ENCODE data around the gene POU2AF1.
A peak's percentile ranks its signal among the peaks of the same experiment; 100 is the strongest.

The POU2AF1 gene

GRCh38 chr11:111378861-111379601 lies at the start of gene POU2AF1:
Gene POU2AF1 (minus strand): TSS chr11:111379275. CDS start chr11:111379177, 98 bp downstream.
- FAIRE-seq, result no peak

DNA sequence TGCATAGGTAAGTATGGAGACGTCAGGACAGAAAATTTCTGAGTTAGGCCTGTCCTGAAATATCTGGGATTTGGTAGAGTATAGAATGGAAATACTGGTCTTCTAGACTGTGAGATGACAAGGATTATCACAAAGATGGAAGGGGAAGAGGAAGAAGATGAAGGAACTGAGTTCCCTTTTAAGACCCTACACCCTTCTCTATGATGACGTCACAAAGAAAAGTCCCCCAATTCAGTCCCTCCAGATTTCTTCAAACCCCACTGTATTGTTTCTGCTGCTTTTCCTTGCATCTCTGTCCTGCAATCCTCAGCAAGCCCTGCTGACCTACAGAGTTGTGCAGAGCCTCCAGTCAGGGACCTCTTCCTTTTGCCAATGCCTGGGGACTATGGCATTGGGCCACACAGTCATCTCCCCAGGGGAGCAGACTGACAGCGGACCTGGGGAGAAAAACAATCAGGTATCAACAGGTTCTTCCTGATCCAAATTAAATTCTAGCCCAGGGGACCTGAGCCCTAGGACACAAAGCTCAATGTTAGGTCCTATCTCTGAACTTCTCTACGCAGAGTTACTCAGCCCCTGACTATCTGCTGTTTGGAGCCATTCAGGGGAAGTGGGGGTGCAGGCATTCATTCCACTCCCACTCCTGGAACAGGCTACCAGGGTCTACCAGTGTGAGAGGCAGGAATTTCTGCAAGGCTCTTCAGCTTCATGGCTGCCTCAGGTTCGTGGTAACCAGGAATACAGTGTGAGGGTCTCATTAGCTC lies 49.2 kb upstream of the POU2AF1 start:
- no peak for FAIRE-seq

DNA sequence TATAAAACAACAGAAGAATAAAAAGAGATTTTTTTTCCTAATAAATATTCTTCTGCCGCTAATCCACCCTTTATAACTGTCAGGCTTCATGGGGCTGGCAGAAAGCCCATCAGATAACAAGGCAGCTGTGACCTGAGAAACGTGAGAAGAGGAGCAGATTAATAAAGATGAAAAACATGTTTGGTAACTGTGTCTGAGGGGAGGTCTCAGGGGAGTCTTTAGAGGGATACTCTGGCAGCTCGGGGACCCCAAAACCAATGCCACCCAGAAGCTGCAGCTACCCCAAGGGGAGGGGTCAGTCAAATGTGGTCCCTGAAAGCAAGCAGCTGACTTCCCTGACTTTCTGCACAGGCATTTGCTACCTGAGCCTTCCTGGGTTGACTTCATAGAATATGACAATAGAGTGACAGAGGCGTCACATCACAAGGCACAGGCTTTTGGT lies 48.4 kb upstream of the POU2AF1 start:
- peak; percentile 56 for FAIRE-seq

DNA sequence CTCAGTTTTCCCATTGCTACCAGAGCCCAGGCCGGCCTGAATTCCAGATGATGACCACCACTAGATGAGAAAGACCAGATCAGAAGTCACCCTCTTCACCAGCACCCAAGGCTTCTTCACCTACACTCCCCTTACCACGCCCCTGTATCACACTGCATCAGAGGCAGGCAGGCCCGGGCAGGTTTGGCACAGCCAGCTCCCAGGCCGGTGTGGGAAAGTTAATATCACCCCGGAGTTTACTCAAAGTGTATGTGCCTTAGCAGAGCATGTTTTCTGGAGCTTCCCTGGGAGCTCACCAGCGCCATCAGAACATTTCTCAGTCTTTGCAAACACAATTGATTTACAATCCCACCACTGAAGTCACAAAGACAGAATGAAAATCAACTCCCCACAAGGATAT lies 47.5 kb upstream of the POU2AF1 start:
- FAIRE-seq, result no peak

- no peak for FAIRE-seq
Observed at GRCh38 chr11:111423250-111423615, 44.2 kb upstream of the POU2AF1 start.

DNA sequence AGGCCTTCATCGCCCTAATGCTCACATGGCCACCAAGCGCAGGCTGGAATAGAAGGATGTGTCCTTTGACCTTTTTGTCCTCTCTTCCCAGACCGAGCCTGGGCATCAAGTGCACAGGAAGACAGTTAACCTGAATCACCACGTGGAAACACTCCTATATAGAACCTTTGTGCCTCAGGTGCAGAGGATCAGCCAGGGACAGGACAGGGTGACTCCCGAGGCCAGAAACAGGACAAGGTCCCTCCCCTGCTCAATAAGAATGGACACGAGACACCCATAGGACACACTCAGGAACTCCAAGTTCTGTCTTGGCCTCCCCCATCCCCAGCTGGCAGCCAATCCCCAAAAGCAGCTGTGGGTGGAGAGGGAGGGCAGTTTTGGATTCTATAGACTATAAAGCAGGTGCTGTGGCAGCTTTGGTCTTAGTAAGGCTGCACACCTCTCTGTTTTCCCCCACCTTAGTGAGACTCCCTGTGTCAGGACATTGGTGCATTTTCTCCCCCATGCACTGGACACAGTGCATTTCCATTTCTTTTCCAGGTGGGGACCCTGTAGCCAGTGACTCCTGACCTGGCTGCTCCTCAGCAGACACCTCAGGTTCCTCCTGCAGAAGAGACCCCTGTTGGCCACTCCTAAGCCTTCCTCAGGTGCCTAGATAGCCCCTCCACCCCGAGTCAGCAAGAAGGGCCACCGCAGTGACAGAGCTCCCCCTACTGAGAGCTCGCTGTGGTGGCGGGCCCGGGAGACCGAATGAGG lies 43.6 kb upstream of the POU2AF1 start:
- no peak for FAIRE-seq

GRCh38 chr11:111421251-111421650 lies 42.2 kb upstream of the POU2AF1 start:
- FAIRE-seq, result no peak

DNA sequence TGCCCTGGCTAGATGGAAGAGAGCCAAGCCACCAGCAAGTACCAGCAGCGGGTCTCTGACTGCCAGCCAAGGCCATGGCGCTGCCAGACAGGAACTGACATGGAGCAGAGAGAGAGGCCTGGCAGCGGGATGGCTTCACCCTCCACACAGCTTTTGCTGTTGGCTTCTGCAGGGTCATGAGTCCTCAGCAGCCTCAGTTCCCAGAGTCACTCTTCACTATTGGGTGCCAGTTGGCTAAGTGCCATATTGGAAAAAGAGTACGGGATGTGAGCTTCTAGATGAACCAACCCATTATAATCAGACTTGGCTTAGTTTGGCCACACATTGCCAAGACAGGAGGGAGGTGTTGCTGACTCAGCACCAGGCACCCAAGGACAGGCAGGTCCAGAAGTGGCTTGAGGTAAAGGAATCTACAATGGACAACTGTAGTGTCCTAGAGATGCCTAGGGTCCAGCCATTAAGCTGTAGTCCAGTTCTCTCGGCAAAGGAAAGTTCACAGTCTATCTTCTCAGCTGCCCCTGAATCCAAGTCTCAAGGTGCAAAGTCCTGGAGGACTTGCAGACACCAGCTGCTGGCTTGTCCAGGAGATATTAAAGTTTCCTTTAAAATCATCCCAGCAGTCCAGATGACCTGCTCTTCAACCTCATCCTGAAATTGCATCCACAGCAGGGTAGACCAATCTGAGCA lies 40.7 kb upstream of the POU2AF1 start:
- no peak for FAIRE-seq

GRCh38 chr11:111419181-111419580 lies 40.1 kb upstream of the POU2AF1 start:
- no peak for FAIRE-seq

DNA sequence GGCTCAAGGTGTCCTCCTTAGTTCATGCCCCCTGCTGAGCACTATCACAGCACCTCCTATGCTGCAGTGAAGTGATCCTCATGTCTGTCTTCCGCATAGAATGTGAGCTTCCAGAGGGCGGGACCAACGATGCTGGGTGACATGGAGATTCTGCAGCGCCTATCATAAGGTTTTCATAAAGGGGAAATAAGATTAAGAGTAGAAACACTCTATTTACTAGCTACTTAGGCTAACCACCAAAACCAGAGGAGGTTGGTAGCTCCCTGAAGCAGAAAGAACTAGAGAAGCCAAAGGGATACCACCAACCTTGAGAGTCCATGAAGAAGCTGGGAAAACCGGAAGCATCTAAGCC lies 39.3 kb upstream of the POU2AF1 start:
- no peak for FAIRE-seq

- no peak for FAIRE-seq
Observed at GRCh38 chr11:111417766-111418435, 38.8 kb upstream of the POU2AF1 start.

DNA sequence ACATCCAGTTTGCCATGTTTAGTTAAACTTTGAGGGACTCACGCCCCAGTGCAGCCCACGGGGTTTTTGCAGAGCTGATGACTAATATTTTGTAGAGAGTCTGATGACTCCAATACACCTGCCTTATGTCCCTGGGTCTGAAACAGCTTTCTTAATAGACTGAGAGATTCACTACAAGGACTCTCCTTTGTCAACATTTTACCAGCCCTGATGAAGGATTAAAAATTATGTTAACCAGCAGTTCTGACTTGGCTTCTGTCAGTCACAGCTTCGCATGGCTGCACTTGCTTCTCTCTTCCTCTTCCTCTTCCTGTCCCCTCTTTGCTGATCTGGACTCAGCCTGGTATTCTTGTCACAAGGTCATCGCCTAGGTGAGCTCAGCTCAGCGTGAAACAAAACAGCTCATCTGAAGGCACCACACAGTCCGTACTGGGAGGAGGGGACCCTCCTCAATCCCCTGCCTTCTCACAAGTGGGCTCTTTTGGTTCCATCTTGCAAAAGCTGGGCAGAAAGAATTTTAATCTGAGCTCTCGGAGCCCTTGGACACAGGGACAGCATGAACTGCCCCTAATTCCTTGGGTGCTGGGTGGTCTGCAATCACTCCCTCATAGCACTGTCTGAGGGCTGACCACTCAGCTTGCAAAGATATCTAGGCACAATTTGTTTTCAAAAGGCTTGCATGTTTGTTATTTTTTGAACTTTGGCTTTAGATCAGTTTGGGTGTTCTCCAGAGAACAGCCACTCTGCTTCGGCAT lies 38.1 kb upstream of the POU2AF1 start:
- FAIRE-seq, result peak; percentile 5

GRCh38 chr11:111416231-111416960 lies 37.3 kb upstream of the POU2AF1 start:
- FAIRE-seq, result no peak

DNA sequence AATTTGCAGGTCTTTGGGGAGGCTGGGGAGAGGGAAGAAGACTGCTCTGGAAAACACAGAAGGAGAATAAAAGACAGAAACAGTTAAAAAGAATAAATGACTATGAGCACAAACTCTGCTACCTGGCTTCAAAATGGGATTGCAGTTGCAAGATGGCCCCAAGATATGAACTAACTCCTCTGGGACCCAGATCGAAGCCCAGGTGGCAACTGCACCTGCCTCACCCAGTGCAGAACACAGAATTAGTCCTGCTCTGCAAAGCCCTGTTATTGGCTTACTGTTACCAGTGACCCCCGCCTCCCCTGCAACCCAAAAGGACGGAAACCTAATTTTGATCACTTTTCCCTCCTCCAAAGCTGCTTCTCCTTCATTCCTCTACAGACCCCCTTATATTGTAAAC lies 35.9 kb upstream of the POU2AF1 start:
- FAIRE-seq, result no peak

DNA sequence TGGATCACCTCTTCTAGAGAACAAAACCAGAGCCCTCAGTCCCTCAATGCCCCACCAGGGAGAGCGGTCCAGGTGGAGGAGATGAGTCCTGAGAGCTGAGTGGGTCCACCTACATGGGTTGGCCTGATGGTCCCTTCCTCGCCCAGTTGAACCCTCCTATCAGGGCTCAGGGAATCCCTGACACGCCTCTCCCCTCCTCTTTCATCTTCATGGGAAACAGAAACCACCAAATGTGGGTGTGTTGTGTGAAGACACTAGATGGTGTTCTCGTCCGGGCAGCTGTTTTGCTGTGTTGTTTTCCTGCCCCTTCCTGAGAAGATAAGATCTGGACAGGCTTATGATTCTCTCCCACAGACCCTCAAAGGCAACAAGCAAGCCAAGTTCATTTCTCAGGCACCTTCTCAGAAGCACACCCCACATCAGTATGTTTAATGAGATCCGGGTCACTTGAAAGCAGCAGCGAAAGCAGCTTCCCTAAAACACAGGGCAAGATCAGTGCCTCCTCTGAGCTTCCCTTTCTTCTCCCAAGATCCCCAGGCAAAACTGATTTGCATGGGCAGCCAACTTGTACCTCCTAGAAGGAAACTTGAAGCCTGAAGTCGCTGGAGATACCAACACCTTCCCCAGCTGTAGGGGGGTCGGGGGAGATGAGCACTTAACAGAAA lies 35.3 kb upstream of the POU2AF1 start:
- FAIRE-seq, result no peak

GRCh38 chr11:111413849-111414248 lies 34.8 kb upstream of the POU2AF1 start:
- no peak for FAIRE-seq

DNA sequence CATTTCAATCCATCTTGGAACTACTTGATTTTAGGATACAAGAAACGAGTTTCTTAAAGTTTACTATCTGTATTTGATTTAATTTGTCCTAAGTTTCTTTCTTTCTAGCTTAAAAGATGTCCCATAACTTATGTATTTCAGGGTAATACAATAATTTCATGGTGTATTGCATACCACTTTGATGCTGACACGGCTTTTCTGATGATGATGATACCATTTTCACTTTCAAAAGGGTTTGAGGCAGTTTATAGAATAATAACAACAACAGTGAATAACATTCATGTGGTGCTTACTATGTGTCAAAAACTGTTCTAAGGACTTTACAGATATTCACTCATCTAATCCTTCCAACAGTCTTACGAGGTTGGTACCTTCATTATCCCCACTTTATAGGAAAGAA lies 33.2 kb upstream of the POU2AF1 start:
- no peak for FAIRE-seq

GRCh38 chr11:111411456-111411855 lies 32.4 kb upstream of the POU2AF1 start:
- FAIRE-seq, result no peak

GRCh38 chr11:111410951-111411350 lies 31.9 kb upstream of the POU2AF1 start:
- no peak for FAIRE-seq

GRCh38 chr11:111409915-111410314 lies 30.8 kb upstream of the POU2AF1 start:
- FAIRE-seq, result no peak
